H9 (cell line): ENCODE measurements around the gene ALMS1. TPM values are rescaled to one million over a fixed set of nuclear protein-coding genes. Genes with fewer than 3 reads are reported as not detected.

Experiments used
- DNase-seq: peaks from one replicate; pipeline ENCODE4 v3.0.0-alpha.2; 2017
- H2AFZ ChIP-seq: one replicate; pipeline ENCODE4 v1.6.1; 2013; ENCODE audit warnings: mild to moderate bottlenecking, low read length, control low read depth, moderate library complexity
- H2AK5ac ChIP-seq: 2 replicates; pipeline ENCODE4 v1.6.1; 2013; ENCODE audit warnings: low read length, control low read depth, mixed read lengths; ENCODE audit not compliant: insufficient read length
- H2BK120ac ChIP-seq: one replicate; pipeline ENCODE4 v1.6.1; 2013; ENCODE audit warnings: low read depth, mild to moderate bottlenecking, low read length, control low read depth, inconsistent platforms; ENCODE audit not compliant: poor library complexity, severe bottlenecking
- H2BK12ac ChIP-seq: 2 replicates; pipeline ENCODE4 v1.6.1; 2013; ENCODE audit warnings: low read length, control low read depth, mixed read lengths, low read depth; ENCODE audit not compliant: insufficient read length
- H2BK15ac ChIP-seq: 2 replicates; pipeline ENCODE4 v1.6.1; 2013; ENCODE audit warnings: low read depth, low read length, control low read depth
- H2BK20ac ChIP-seq: one replicate; pipeline ENCODE4 v1.6.1; 2013; ENCODE audit warnings: low read depth, mild to moderate bottlenecking, low read length, control low read depth, inconsistent platforms; ENCODE audit not compliant: poor library complexity, severe bottlenecking
- H2BK5ac ChIP-seq: 2 replicates; pipeline ENCODE4 v1.6.1; 2013; ENCODE audit warnings: low read length, control low read depth, mixed read lengths; ENCODE audit not compliant: insufficient read length
- H3K14ac ChIP-seq: 2 replicates; pipeline ENCODE4 v1.6.1; 2013; ENCODE audit warnings: low read length, control low read depth; ENCODE audit not compliant: insufficient read depth
- H3K18ac ChIP-seq: 2 replicates; pipeline ENCODE4 v1.6.1; 2013; ENCODE audit warnings: low read depth, mild to moderate bottlenecking, mixed read lengths, low read length, control low read depth; ENCODE audit not compliant: insufficient read length
- H3K23ac ChIP-seq: 2 replicates; pipeline ENCODE4 v1.6.1; 2013; ENCODE audit warnings: low read length, control low read depth, mixed read lengths, low read depth; ENCODE audit not compliant: insufficient read length
- H3K23me2 ChIP-seq: 2 replicates; pipeline ENCODE4 v1.6.1; 2013; ENCODE audit warnings: low read depth, mild to moderate bottlenecking, mixed read lengths, low read length, control low read depth; ENCODE audit not compliant: insufficient read length, poor library complexity, severe bottlenecking
- H3K27ac ChIP-seq: 2 replicates; pipeline ENCODE4 v1.5.1; 2013; ENCODE audit warnings: low read length, control low read depth, mixed read lengths, low read depth; ENCODE audit not compliant: insufficient read length
- H3K27me3 ChIP-seq: 2 replicates; pipeline ENCODE4 v1.6.1; 2013; ENCODE audit warnings: low read length, control low read depth, inconsistent platforms; ENCODE audit not compliant: insufficient read depth
- H3K4ac ChIP-seq: 2 replicates; pipeline ENCODE4 v1.6.1; 2013; ENCODE audit warnings: low read depth, mild to moderate bottlenecking, control low read depth, inconsistent platforms, low read length, moderate library complexity
- H3K4me1 ChIP-seq: 2 replicates; pipeline ENCODE4 v1.6.1; 2013; ENCODE audit warnings: low read length, control low read depth, inconsistent platforms; ENCODE audit not compliant: insufficient read depth
- H3K4me2 ChIP-seq: 2 replicates; pipeline ENCODE4 v1.6.1; 2013; ENCODE audit warnings: low read length, control low read depth, mixed read lengths; ENCODE audit not compliant: insufficient read length, insufficient read depth
- H3K56ac ChIP-seq: 2 replicates; pipeline ENCODE4 v1.6.1; 2013; ENCODE audit warnings: low read depth, mild to moderate bottlenecking, mixed read lengths, low read length, control low read depth; ENCODE audit not compliant: insufficient read length
- H3K79me1 ChIP-seq: 2 replicates; pipeline ENCODE4 v1.6.1; 2013; ENCODE audit warnings: low read depth, mild to moderate bottlenecking, moderate library complexity, low read length, control low read depth, inconsistent platforms; ENCODE audit not compliant: insufficient read depth, poor library complexity, severe bottlenecking
- H3K79me2 ChIP-seq: 2 replicates; pipeline ENCODE4 v1.6.1; 2013; ENCODE audit warnings: low read length, control low read depth, inconsistent platforms; ENCODE audit not compliant: insufficient read depth
- H3K9ac ChIP-seq: 2 replicates; pipeline ENCODE4 v1.6.1; 2013; ENCODE audit warnings: low read length, control low read depth, mixed read lengths; ENCODE audit not compliant: insufficient read length; ENCODE audit errors: extremely low read depth
- H3K9me3 ChIP-seq: one replicate; pipeline ENCODE4 v1.6.1; 2013; ENCODE audit warnings: low read depth, low read length, inconsistent platforms; ENCODE audit not compliant: control insufficient read depth
- H3T11ph ChIP-seq: one replicate; pipeline ENCODE4 v1.6.1; 2013; ENCODE audit warnings: mild to moderate bottlenecking, low read length, control low read depth, inconsistent platforms
- H4K20me1 ChIP-seq: one replicate; pipeline ENCODE4 v1.6.1; 2013; ENCODE audit not compliant: control insufficient read depth, insufficient read length, insufficient read depth
- H4K5ac ChIP-seq: 2 replicates; pipeline ENCODE4 v1.6.1; 2013; ENCODE audit warnings: low read depth, mild to moderate bottlenecking, mixed read lengths, low read length, control low read depth; ENCODE audit not compliant: insufficient read length
- H4K8ac ChIP-seq: replicated peaks from 2 replicates; pipeline ENCODE4 v1.6.1; 2013; ENCODE audit warnings: low read length, control low read depth, mixed read lengths, low read depth; ENCODE audit not compliant: insufficient read length
- H4K91ac ChIP-seq: 2 replicates; pipeline ENCODE4 v1.6.1; 2013; ENCODE audit warnings: low read depth, mild to moderate bottlenecking, moderate library complexity, mixed read lengths, low read length, control low read depth; ENCODE audit not compliant: insufficient read length
- H3K27ac Mint-ChIP-seq, 3 experiments: 2 replicates in 2 of 3; 3 replicates in 1 of 3; pipeline ENCODE4 v1.8.0; 2020 to 2021; ENCODE audit warnings: mixed read lengths in 3 of 3, mild to moderate bottlenecking in 1 of 3, moderate library complexity in 1 of 3
- H3K27me3 Mint-ChIP-seq: 2 replicates; pipeline ENCODE4 v1.8.0; 2021; ENCODE audit warnings: low read depth, mild to moderate bottlenecking, moderate library complexity, mixed read lengths
- H3K36me3 Mint-ChIP-seq, 3 experiments: 2 replicates in 2 of 3; 3 replicates in 1 of 3; pipeline ENCODE4 v1.8.0; 2020 to 2021; ENCODE audit warnings: low read depth in 3 of 3, mixed read lengths in 3 of 3; ENCODE audit not compliant: insufficient read depth in 1 of 3
- H3K4me1 Mint-ChIP-seq, 2 experiments: 2 replicates each; pipeline ENCODE4 v1.8.0; 2020; ENCODE audit warnings: mixed read lengths in 2 of 2
- H3K4me3 Mint-ChIP-seq, 2 experiments: 2 replicates in 1 of 2; 3 replicates in 1 of 2; pipeline ENCODE4 v1.8.0; 2020 to 2021; ENCODE audit warnings: mild to moderate bottlenecking in 2 of 2, mixed read lengths in 2 of 2, moderate library complexity in 1 of 2
- H3K9me3 Mint-ChIP-seq, 2 experiments: 2 replicates in 1 of 2; 3 replicates in 1 of 2; pipeline ENCODE4 v1.8.0; 2020; ENCODE audit warnings: mild to moderate bottlenecking in 2 of 2, mixed read lengths in 2 of 2, moderate library complexity in 1 of 2
- WGBS: extraction: QIAGEN DNeasy Blood & Tissue Kit; methylation state at CpG from one replicate; pipeline ENCODE4 v1.1.7; 2013; ENCODE audit warnings: missing lambda C conversion rate, low lambda C conversion rate, mixed read lengths; ENCODE audit not compliant: insufficient read length; ENCODE audit errors: extremely low coverage; 5-methylcytosine and 5-hydroxymethylcytosine counted together
- total RNA-seq: library from RNA; stranded (reverse); gene quantifications from 2 replicates; pipeline ENCODE4 v1.2.1, GENCODE V29; 2021
- TF ChIP-seq, protein P1 (sequence below): fragments of 200-600 bp; sonication (generic); conservative IDR thresholded peaks from 3 replicates; pipeline ENCODE4 v1.8.0; 2021; ENCODE audit warnings: antibody characterized with exemption, mild to moderate bottlenecking

ALMS1 gene
- total RNA-seq, 1 experiment from 2014 or later = 36.2 TPM

DNA sequence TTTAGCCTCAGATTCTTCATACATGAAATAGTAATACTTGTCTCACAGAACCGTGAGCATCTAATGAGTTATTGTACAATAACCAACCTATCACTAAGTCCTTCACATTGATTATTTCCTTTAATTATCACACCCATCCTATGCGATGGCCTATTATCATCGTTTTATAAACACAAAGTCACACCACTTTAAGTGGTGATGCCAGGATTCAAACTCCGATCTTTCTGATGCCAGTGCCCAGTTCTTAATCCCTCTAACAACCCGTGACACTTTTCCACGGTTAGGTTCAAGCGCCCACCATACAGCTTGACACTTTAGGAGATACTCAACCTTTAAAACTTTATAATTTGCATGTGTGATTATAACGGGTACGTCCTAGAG is 523 bp upstream of the ALMS1 start:
- H3K27ac ChIP-seq = no peak overlapping the region

More for the DNA sequence above, 523 bp upstream of the ALMS1 start:
- Mint-ChIP-seq H3K36me3 (0 out of 7 replicates have a peak, but pooled peaks cover 0 to 4% (median 2%) of the 10 kb centered on the region in 3 experiments), H3K4me3 (peak overlapping the region; percentile 97 to 99), H3K9me3 (no peaks in the 10 kb centered on the region), H3K27ac (peak overlapping the region in 1 of 3 experiments; percentile 63; a peak in 2 of 7 replicates), H3K27me3 (peaks cover 36% of the 10 kb centered on the region), H3K4me1 (peaks cover 18 to 19% of the 10 kb centered on the region in 2 experiments)
- Histone ChIP-seq H4K8ac (no peak overlapping the region), H3K79me1 (no peaks in the 10 kb centered on the region), H3K27me3 (no peaks in the 10 kb centered on the region), H2BK12ac (no peak overlapping the region), H4K20me1 (no peaks in the 10 kb centered on the region), H3K18ac (no peak overlapping the region), H2BK20ac (no peak overlapping the region), H2AFZ (peak overlapping the region; percentile 81), H3K4me2 (peak overlapping the region; percentile 91), H4K5ac (no peak overlapping the region), H3K23ac (no peak overlapping the region), H3K23me2 (peaks cover 16% of the 10 kb centered on the region), H3T11ph (no peak overlapping the region), H4K91ac (no peak overlapping the region), H3K4me1 (no peaks in the 10 kb centered on the region), H3K56ac (no peak overlapping the region), H2BK120ac (no peak overlapping the region), H2BK5ac (no peak overlapping the region), H3K9me3 (no peaks in the 10 kb centered on the region), H3K9ac (peak overlapping the region; percentile 58), H3K79me2 (peaks cover 18% of the 10 kb centered on the region; the same call in 1 of the 2 replicates), H2AK5ac (no peak overlapping the region), H2BK15ac (no peak overlapping the region), H3K14ac (no peak overlapping the region; the same call in 1 of the 2 replicates), H3K4ac (no peak overlapping the region)
- no peak for DNase-seq
- no CpG with 5 or more reads among the region's 9 CpGs for WGBS
- TF ChIP-seq, protein P1, sequence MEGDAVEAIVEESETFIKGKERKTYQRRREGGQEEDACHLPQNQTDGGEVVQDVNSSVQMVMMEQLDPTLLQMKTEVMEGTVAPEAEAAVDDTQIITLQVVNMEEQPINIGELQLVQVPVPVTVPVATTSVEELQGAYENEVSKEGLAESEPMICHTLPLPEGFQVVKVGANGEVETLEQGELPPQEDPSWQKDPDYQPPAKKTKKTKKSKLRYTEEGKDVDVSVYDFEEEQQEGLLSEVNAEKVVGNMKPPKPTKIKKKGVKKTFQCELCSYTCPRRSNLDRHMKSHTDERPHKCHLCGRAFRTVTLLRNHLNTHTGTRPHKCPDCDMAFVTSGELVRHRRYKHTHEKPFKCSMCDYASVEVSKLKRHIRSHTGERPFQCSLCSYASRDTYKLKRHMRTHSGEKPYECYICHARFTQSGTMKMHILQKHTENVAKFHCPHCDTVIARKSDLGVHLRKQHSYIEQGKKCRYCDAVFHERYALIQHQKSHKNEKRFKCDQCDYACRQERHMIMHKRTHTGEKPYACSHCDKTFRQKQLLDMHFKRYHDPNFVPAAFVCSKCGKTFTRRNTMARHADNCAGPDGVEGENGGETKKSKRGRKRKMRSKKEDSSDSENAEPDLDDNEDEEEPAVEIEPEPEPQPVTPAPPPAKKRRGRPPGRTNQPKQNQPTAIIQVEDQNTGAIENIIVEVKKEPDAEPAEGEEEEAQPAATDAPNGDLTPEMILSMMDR = no peak
